A549 treated with dexamethasone at 1 μM for 4 hours (cell line): ENCODE results near the gene PPP4R4. TPM values are rescaled to one million over a fixed set of nuclear protein-coding genes. Genes with fewer than 3 reads are reported as not detected.

Experiments used
- total RNA-seq: library from RNA; stranded (reverse); fragments of 200-300 nt; extraction: Qiagen RNA extraction; gene quantifications from 5 replicates; pipeline ENCODE4 v1.2.3, GENCODE V29; 2022

Gene PPP4R4
- 0.24 to 0.44 TPM (median 0.33 TPM) in 5 replicates for total RNA-seq

GRCh38 chr14:94173885-94174603 is at the start of gene PPP4R4:
TSS of gene PPP4R4 (plus strand) at chr14:94174322. CDS start at chr14:94174466, 144 bp downstream.

GRCh38 chr14:94129111-94129757 is 44.9 kb upstream of the PPP4R4 start, which contains the start of gene IFI27L2:
TSS of gene IFI27L2 (minus strand) at chr14:94129604. CDS start at chr14:94129564, 40 bp downstream.

DNA sequence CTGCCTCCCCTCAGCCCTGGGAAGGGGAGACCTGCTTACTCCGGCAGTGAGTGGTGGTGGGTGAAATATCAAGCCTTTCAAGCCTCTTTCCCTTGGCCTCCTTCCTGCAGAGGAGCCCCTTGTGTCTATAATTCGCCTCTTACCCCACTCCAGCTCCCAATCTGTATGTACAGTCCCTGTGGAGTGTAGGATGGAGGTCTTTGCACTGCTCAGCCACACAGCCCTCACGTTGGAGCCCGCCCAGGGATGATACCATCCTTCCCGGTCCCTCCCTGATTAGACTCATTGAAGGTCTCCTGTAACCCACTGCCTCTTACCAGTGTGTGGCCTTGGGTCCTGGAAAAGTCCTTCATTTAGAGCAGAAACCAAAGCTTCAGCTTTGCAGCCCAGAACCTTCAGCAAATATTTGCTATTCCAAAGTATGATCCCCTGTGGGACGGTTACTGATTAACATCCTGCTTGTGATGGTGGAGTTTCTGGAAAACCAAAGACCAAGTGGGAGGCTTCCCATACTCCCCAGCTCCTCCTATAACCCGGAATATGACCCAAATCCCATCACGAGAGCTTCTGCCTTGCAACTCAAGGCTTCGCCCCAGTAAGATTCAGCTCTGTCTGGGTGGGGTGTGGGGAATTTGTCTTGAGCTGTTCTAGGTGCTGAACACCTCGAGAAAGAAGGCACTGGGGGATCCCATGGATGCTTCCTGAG is 118.9 kb downstream of the PPP4R4 start, which contains the start of gene SERPINA10:
SERPINA10 (minus strand) TSS at position 397 of the 706 bp plus-strand sequence. CDS start 2,675 bp downstream, outside the sequence.

GRCh38 chr14:94322648-94323570 is 148.8 kb downstream of the PPP4R4 start, which contains the start of gene SERPINA6:
TSS of gene SERPINA6 (minus strand) at chr14:94323336. CDS start at chr14:94314648, 8,688 bp downstream.

Other genes with a start within 250 kb of the PPP4R4 start
- not detected in 5 replicates for gene FAM181A, start 247.0 kb upstream of the PPP4R4 start, total RNA-seq
- gene ASB2, start 197.8 kb upstream of the PPP4R4 start, total RNA-seq: 0.32 to 0.76 TPM (median 0.38 TPM) in 5 replicates
- gene CCDC197, start 177.0 kb upstream of the PPP4R4 start, total RNA-seq: not detected in 5 replicates
- gene OTUB2, start 148.0 kb upstream of the PPP4R4 start, total RNA-seq: 2.5 to 3.7 TPM (median 3.1 TPM) in 5 replicates
- 172 to 189 TPM (median 184 TPM) in 5 replicates for gene DDX24, start 93.1 kb upstream of the PPP4R4 start, total RNA-seq
- gene IFI27L1, start 93.0 kb upstream of the PPP4R4 start, total RNA-seq: 16.0 to 21.6 TPM (median 18.3 TPM) in 5 replicates
- gene IFI27, start 63.6 kb upstream of the PPP4R4 start, total RNA-seq: 0.62 to 1.6 TPM (median 0.87 TPM) in 5 replicates
- 46.1 to 64.1 TPM (median 49.7 TPM) in 5 replicates for gene IFI27L2, start 44.7 kb upstream of the PPP4R4 start, total RNA-seq
- 0.04 TPM in 1 of 5 replicates, not detected in the others for gene SERPINA10, start 118.9 kb downstream of the PPP4R4 start, total RNA-seq
- 0.95 to 1.6 TPM (median 1.4 TPM) in 5 replicates for gene SERPINA6, start 149.0 kb downstream of the PPP4R4 start, total RNA-seq
- 0.08 TPM in 1 of 5 replicates, not detected in the others for gene SERPINA2, start 192.4 kb downstream of the PPP4R4 start, total RNA-seq
- 1.2 to 2.8 TPM (median 2.2 TPM) in 5 replicates for gene SERPINA1, start 214.3 kb downstream of the PPP4R4 start, total RNA-seq